ENCODE data around the gene LGALS1. TPM values are rescaled to one million over a fixed set of nuclear protein-coding genes. Genes with fewer than 3 reads are reported as not detected.
A peak's percentile ranks its signal among the peaks of the same experiment; 100 is the strongest.

The LGALS1 gene
- total RNA-seq, 1 experiment from 2014 or later = 61.4 TPM

DNA sequence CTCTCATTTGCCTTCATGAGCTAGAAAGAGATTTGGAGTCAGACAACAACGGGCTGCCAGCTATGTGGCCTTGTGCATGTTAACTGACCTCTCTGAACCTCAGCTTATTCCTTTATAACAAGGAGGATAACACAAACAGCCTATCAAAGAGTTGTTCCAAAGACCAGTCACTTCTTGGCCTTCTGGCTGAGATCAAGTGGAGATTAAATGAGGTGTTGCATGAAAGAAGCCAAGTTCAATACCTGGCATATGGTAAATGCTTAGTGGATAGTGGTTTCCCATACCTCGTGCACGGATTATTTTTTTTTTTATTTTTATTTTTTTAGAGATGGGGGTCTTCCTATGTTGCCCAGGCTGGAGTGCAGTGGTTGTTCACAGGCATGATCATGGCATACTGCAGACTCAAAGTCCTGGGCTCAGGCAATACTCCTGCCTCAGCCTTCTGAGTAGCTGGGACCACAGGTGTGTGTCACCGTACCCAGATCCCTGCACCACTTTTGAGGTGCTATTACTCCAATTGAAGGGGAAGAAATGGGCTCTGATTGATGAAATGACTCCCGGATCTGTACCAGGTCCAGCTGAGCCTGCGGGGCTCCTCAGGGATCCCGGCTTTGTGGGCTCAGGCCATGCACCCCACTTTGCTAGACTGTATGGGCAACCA is 4.9 kb downstream of the LGALS1 start:
- TF ChIP-seq, protein P1, sequence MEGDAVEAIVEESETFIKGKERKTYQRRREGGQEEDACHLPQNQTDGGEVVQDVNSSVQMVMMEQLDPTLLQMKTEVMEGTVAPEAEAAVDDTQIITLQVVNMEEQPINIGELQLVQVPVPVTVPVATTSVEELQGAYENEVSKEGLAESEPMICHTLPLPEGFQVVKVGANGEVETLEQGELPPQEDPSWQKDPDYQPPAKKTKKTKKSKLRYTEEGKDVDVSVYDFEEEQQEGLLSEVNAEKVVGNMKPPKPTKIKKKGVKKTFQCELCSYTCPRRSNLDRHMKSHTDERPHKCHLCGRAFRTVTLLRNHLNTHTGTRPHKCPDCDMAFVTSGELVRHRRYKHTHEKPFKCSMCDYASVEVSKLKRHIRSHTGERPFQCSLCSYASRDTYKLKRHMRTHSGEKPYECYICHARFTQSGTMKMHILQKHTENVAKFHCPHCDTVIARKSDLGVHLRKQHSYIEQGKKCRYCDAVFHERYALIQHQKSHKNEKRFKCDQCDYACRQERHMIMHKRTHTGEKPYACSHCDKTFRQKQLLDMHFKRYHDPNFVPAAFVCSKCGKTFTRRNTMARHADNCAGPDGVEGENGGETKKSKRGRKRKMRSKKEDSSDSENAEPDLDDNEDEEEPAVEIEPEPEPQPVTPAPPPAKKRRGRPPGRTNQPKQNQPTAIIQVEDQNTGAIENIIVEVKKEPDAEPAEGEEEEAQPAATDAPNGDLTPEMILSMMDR (IDR thresholded peaks at IDR 0.05; ENCODE audit: unreplicated experiment) = no peak
- Mint-ChIP-seq H3K9me3 (ENCODE audit: low read depth, unreplicated experiment) (no peaks in the 10 kb centered on the region), H3K36me3 (ENCODE audit: insufficient read depth, unreplicated experiment) (peaks cover 37% of the 10 kb centered on the region), H3K27ac (ENCODE audit: unreplicated experiment) (no peak overlapping the region), H3K4me1 (ENCODE audit: low read depth, unreplicated experiment) (peaks cover 10% of the 10 kb centered on the region), H3K4me3 (ENCODE audit: low read depth, unreplicated experiment) (no peak overlapping the region), H3K27me3 (ENCODE audit: unreplicated experiment) (no peaks in the 10 kb centered on the region)
- BruUV-seq (replicated peaks) = no TSS peak
- CTCF ChIA-PET = interaction anchor here (1.4 to 2.4 kb wide), 2 partner anchors 19 to 37 kb away, joined by 13 to 42 read pairs; no protein-coding TSS in a partner anchor
- intact Hi-C loops (cut with micrococcal nuclease; ENCODE audit: unreplicated experiment) = no loop called here
- DNase-seq = no peak

GRCh38 chr22:37681001-37681424 is 5.6 kb downstream of the LGALS1 start:
- Mint-ChIP-seq H3K4me3 (ENCODE audit: low read depth, unreplicated experiment) (no peak overlapping the region), H3K4me1 (ENCODE audit: low read depth, unreplicated experiment) (peaks cover 15% of the 10 kb centered on the region), H3K27ac (ENCODE audit: unreplicated experiment) (no peak overlapping the region), H3K9me3 (ENCODE audit: low read depth, unreplicated experiment) (no peaks in the 10 kb centered on the region), H3K27me3 (ENCODE audit: unreplicated experiment) (no peaks in the 10 kb centered on the region), H3K36me3 (ENCODE audit: insufficient read depth, unreplicated experiment) (peaks cover 31% of the 10 kb centered on the region)
- DNase-seq = no peak
- no TSS peak for BruUV-seq (replicated peaks)
- TF ChIP-seq, protein P1 (IDR thresholded peaks at IDR 0.05; ENCODE audit: unreplicated experiment) = no peak
- CTCF ChIA-PET = interaction anchor here (0.8 to 2.4 kb wide), 5 partner anchors 20 to 72 kb away, joined by 3 to 42 read pairs (median 5); partner anchors contain the start of gene PDXP
- intact Hi-C loops (cut with micrococcal nuclease; ENCODE audit: unreplicated experiment) = loop anchor here (1.0 kb wide), 1 partner anchor 38 kb away; no protein-coding TSS in a partner anchor

DNA sequence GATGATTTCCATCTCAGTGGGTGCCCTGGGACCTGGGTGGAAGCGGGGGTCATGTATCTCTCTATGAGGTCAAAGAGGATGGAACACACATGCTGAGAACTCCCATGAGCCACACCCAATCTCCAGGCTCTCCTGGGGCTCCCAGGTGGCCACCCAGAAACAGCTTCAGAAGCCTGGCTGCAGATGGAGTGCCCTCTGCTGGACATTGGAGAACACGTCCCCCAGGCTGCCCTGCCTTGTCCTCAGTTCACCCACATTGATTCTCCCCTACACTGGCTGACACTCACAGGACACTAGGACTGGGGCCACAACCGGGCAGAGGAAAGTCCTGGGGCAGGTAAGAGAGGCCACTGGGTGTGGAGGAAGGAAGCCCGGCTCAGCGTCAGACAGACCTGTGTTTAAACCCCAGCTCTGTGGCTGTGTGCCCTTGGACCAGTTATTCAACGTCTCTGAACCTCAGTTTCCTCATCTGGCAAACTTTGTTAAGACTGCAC is 6.2 kb downstream of the LGALS1 start:
- H3K27ac Mint-ChIP-seq (ENCODE audit: unreplicated experiment) = no peak overlapping the region
- peak; percentile 86 for DNase-seq
- no peaks in the 10 kb centered on the region for H3K27me3 Mint-ChIP-seq (ENCODE audit: unreplicated experiment)
- H3K36me3 Mint-ChIP-seq (ENCODE audit: insufficient read depth, unreplicated experiment) = peaks cover 31% of the 10 kb centered on the region
- H3K4me3 Mint-ChIP-seq (ENCODE audit: low read depth, unreplicated experiment) = no peak overlapping the region
- BruUV-seq (replicated peaks) = no TSS peak
- intact Hi-C loops (cut with micrococcal nuclease; ENCODE audit: unreplicated experiment) = loop anchor here (1.0 kb wide), 1 partner anchor 38 kb away; no protein-coding TSS in a partner anchor
- H3K4me1 Mint-ChIP-seq (ENCODE audit: low read depth, unreplicated experiment) = peaks cover 21% of the 10 kb centered on the region
- TF ChIP-seq, protein P1 (IDR thresholded peaks at IDR 0.05; ENCODE audit: unreplicated experiment) = peak; percentile 90
- no peaks in the 10 kb centered on the region for H3K9me3 Mint-ChIP-seq (ENCODE audit: low read depth, unreplicated experiment)
- CTCF ChIA-PET = interaction anchor here (0.8 to 2.4 kb wide), 6 partner anchors 20 to 75 kb away, joined by 3 to 42 read pairs (median 4); partner anchors contain the start of gene PDXP

GRCh38 chr22:37684803-37685615 is 9.6 kb downstream of the LGALS1 start:
- Mint-ChIP-seq H3K27me3 (ENCODE audit: unreplicated experiment) (no peaks in the 10 kb centered on the region), H3K4me1 (ENCODE audit: low read depth, unreplicated experiment) (peaks cover 52% of the 10 kb centered on the region), H3K4me3 (ENCODE audit: low read depth, unreplicated experiment) (peak overlapping the region; percentile 94), H3K27ac (ENCODE audit: unreplicated experiment) (no peak overlapping the region), H3K36me3 (ENCODE audit: insufficient read depth, unreplicated experiment) (peaks cover 37% of the 10 kb centered on the region), H3K9me3 (ENCODE audit: low read depth, unreplicated experiment) (no peaks in the 10 kb centered on the region)
- intact Hi-C loops (cut with micrococcal nuclease; ENCODE audit: unreplicated experiment) = no loop called here
- TF ChIP-seq, protein P1 (IDR thresholded peaks at IDR 0.05; ENCODE audit: unreplicated experiment) = no peak
- CTCF ChIA-PET = interaction anchor here (1.9 kb wide), 1 partner anchor 27 kb away, joined by 6 read pairs; the partner anchor contains the start of gene PDXP
- BruUV-seq (replicated peaks) = no TSS peak
- no peak for DNase-seq
